Activated CD8-positive, alpha-beta memory T cell treated with anti-CD3 and anti-CD28 coated beads, Interleukin-2, amount 50 U/mL, for 1 hour (primary cell): Measurements from ENCODE around the gene SRRM5.
"Not testable (repeated sequence)": the region's sequence is repeated elsewhere in the genome, so short reads cannot be mapped to it uniquely, and the experiment has no call there.

Experiments used
- DNase-seq: peaks from one replicate; pipeline ENCODE4 v3.0.0-alpha.2; 2020; ENCODE audit errors: extremely low read depth

Gene SRRM5

GRCh38 chr19:43591904-43592772 is 19.8 kb upstream of the SRRM5 start:
- DNase-seq, result no peak

DNA sequence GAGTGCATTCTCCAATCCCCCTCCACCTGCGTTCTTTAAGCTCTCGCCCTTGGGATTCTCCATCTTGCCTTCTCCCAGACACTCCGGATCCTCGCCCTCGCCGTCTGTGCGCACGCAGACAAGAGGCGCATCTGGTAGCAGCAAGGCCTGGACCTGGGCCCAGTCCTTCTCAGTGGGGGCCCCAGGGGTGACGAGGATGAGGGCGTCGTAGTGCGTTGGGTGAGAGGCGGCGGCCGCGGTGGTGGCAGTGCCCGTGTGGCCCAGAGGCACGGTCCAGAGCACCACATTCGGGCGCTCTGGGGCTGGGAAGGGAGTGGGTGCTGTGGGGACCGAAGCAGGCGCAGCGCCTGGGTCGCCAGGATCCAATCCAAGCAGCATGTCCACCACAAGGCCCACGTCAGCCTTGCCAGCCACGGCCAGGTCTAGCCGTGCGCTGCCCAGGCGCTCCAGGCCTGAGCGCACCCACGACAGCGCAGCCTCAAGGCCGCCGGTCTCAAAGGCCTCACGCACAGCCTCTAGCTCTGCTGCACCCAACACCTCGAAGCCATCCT is 19.0 kb upstream of the SRRM5 start:
- no peak for DNase-seq

GRCh38 chr19:43594081-43594697 is 17.7 kb upstream of the SRRM5 start:
- DNase-seq, result no peak

DNA sequence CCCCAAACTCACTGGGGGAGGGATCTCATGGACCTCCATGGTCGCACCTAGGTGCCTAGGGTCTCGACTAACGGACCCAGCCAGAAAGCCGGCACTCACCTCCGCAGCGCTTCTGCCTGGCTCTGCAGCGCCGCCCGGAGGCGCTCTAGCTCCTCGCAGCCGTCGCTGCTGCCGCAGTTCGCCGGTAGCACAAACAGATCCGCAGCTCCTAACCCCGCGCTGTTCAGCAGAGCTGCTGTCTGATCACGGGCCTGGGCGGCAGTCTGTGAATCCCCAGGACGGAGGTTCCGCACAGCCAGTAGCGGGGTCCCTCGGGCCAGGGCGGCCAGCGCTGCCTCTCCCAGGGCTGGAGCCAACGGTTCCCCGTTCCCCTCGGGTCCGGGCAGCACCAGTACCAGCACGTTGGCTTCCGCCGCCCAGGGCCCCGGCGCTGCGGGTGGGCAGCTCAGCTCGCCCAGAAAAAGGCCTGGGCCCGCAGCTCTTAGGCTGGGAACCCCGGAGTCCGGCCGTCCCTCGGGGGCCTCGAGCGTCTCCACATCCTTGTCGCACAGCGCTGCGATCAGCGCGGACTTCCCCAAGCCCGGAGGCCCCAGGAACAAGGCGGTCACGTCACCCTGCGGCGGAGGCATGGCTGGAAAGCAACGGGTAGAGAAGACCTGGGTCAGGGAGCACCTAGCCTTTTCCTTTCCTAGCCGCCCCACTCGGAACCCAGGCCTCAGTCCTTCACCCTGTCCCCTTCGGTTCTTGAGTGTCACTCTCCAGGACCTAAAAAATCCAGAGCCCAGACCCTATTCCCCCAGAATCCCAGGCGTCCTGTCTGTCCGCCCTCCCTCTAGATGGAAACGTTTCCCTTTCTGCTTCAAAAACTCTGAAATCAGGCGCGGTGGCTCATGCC is 16.9 kb upstream of the SRRM5 start:
- DNase-seq, result peak; percentile 37

DNA sequence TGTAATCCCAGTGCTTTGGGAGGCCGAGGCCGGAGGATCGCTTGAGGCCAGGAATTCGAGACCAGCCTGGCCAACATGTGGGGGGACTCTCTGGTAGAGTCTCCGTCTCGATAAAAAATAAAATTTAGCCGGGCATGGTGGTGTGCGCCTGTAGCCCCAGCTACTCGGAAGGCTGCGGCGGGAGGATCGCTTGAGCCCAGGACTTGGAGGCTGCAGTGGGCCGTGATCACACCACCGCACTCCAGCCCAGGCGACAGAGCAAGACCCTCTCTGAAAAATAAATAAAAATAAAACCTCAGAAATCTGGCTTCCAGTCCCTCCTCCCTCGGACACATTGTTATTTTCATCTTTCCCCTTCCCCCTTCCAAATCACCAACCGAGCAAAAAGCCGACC is 16.3 kb upstream of the SRRM5 start:
- no peak for DNase-seq

GRCh38 chr19:43595999-43596841 is 15.7 kb upstream of the SRRM5 start, which contains the start of the genes IRGQ and ZNF576:
Gene IRGQ, minus strand, starts transcription at chr19:43596134. Its CDS starts 796 bp downstream, at chr19:43595338.
Gene ZNF576, plus strand, starts transcription at chr19:43596595. Its CDS starts 514 bp downstream, at chr19:43597109.
- DNase-seq, result peak; percentile 99

GRCh38 chr19:43596842-43597461 is 14.9 kb upstream of the SRRM5 start:
- no peak for DNase-seq

DNA sequence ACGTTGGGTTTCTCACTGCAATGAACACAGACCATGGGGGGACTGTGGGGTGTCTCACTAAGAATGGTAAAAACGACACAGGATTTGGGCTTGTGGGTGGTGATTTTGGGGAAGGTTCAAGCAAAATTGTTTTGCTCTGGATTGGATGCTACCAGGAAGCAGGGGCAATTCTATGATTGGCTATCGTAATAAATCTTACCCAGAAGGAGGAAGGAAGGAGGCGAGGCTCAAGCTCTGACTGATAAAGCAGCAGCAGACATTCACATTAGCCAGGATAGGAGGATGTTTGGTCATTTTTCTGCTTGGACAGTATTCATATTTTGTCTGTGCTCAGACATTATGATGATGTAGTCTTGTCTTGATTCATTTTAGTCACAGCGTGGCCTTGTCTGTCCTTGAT is 14.0 kb upstream of the SRRM5 start:
- DNase-seq, result no peak

- DNase-seq, result no peak
Measured at GRCh38 chr19:43598445-43599240, 13.2 kb upstream of the SRRM5 start.

- no peak for DNase-seq
Measured at GRCh38 chr19:43599635-43600295, 12.1 kb upstream of the SRRM5 start.

DNA sequence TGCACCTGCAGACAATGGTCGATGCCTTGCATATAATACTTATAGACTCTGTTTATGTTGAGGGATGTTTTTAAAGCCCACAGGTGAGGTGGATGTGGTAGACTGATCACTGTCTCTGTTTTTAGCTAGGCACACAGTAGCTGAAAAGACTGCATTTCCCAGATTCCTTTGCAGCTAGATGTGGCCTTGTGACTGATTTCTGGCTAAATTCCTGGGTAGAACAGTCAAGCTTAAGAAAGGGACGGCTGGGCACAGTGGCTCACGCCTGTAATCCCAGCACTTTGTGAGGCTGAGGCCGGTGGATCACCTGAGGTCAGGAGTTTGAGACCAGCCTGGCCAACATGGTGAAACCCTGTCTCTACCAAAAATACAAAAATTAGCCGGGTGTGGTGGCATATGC is 11.6 kb upstream of the SRRM5 start:
- DNase-seq, result not testable (repeated sequence)

GRCh38 chr19:43605875-43606568 is 5.9 kb upstream of the SRRM5 start:
- DNase-seq, result no peak

DNA sequence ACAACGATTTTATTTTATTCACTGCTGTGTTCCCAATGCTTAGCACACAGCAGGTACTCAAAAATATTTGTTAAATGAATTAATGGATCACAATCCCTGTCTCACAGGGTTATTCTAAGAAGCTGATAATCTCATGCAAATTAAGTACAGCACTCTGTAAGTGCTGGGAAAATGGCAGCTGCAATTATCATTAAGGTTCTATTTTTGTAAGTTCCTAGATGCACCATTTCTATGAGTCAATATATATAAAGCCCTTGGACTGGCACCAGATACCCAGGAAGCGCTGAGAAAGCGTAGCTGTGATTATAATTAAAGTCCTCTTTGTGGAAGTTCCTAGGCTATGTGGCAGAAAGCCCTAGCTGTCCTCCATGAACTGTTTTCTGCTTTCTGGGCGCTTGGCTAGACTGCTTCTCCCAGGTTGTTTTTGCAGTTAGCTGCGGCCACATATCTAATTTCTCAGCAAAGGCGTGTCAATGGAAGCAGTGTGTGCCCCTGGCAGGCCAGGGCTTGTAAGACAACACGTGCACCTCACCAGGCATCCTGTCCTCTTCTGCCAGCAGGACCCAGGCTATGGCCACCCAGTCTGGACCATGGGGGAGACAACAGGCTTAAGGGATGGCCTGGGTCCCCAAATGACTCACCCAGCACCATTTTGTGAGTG is 5.2 kb upstream of the SRRM5 start:
- DNase-seq, result no peak

- DNase-seq, result no peak
Measured at GRCh38 chr19:43607238-43608205, 4.4 kb upstream of the SRRM5 start.

- DNase-seq, result no peak
Measured at GRCh38 chr19:43609872-43610271, 2.0 kb upstream of the SRRM5 start.

GRCh38 chr19:43610493-43610892 is 1.4 kb upstream of the SRRM5 start:
- DNase-seq, result no peak

GRCh38 chr19:43612374-43612773 is 486 bp downstream of the SRRM5 start:
- DNase-seq, result no peak
